CD4-positive, alpha-beta T cell treated with Interleukin-17A for 1 hour (primary cell): ENCODE data around the gene SCD.
"Not testable (repeated sequence)": the region's sequence is repeated elsewhere in the genome, so short reads cannot be mapped to it uniquely, and the experiment has no call there.

Experiments
- DNase-seq: peaks from one replicate; pipeline ENCODE4 v3.0.0-alpha.2; 2020

The SCD gene

DNA sequence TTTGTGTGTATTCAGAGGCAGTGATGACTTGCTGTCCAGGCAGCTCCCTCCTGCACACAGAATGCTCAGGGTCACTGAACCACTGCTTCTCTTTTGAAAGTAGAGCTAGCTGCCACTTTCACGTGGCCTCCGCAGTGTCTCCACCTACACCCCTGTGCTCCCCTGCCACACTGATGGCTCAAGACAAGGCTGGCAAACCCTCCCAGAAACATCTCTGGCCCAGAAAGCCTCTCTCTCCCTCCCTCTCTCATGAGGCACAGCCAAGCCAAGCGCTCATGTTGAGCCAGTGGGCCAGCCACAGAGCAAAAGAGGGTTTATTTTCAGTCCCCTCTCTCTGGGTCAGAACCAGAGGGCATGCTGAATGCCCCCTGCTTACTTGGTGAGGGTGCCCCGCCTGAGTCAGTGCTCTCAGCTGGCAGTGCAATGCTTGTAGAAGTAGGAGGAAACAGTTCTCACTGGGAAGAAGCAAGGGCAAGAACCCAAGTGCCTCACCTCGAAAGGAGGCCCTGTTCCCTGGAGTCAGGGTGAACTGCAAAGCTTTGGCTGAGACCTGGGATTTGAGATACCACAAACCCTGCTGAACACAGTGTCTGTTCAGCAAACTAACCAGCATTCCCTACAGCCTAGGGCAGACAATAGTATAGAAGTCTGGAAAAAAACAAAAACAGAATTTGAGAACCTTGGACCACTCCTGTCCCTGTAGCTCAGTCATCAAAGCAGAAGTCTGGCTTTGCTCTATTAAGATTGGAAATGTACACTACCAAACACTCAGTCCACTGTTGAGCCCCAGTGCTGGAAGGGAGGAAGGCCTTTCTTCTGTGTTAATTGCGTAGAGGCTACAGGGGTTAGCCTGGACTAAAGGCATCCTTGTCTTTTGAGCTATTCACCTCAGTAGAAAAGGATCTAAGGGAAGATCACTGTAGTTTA is 15.8 kb downstream of the SCD start:
- DNase-seq, result no peak

DNA sequence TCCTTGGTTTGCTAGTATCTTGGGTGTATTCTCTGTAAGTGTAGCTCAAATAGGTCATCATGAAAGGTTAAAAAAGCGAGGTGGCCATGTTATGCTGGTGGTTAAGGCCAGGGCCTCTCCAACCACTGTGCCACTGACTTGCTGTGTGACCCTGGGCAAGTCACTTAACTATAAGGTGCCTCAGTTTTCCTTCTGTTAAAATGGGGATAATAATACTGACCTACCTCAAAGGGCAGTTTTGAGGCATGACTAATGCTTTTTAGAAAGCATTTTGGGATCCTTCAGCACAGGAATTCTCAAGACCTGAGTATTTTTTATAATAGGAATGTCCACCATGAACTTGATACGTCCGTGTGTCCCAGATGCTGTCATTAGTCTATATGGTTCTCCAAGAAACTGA is 17.1 kb downstream of the SCD start:
- no peak for DNase-seq

DNA sequence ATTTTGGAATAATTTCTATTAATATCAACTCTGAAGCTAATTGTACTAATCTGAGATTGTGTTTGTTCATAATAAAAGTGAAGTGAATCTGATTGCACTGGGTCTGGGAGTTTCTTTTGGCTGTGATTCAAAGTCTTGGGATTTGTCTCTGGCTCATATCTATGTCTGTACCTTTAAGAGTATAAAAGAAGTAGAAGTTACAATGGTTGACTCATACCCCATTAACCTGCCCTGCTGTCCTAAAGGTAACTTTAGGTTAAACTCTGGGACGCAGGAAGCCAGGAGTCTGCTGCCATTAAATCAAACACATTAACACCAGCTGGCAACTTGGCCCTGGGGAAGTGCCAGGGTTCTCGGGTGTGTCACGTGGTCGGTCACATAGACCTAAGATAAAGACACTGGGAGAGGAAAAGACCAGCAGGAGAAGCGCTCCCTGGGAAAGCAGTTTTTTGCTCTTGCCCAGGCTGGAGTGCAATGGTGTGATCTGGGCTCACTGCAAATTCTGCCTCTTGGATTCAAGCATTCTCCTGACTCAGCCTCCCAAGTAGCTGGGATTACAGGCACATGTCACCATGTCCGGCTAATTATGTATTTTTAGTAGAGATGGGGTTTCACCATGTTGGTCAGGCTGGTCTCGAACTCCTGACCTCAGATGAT is 17.8 kb downstream of the SCD start:
- DNase-seq, result no peak

DNA sequence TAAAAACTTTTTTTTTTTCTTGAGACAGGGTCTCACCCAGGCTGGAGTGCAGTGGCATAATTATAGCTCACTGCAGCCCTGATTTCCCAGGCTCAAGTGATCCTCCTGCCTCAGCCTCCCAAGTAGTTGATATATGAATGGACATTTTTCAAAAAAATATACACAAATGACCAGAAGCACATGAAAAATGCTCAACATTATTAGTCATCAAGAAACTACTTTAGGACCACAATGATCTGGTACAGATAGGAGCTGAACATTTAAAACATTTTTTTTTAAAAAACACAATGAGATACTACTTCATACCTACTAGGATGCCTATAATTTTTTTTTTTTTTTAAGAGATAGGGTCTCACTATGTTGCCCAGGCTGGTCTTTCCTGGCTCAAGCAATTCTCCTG is 21.7 kb downstream of the SCD start:
- DNase-seq, result no peak

DNA sequence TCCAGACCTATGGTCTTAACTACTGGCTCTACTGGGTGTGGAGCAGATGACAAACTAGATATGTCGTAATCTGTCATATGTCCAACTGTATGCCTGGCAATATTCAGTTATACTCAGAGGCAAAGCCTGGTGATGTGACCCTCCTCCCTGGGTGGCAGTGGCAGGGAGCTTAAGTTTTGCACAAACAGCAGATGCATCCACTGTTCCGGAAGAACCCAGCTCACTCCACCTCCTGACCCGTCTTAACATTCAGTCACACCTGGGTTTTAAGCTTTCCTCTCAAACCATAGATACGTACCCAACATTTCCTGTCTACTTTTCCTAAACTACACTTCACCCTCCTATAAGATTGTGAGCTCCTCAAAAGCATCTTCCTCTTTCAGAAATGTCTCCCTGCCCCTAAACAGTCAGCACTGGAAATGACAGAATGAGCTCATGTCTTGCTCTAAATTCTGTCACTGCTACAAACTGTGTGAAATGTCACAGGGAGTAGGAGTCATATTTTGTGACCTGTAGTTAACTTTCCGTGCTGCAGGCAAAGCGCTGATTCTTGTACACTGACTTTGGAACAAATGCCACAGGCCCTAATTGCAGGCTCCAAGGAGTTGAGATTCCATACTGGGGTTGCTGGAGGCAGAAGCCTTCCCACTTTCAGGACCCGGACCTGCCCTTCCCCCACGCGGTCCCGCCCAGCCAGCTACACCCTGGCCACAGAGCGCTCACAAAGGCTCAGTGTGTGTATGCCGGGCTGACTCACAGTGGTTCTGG is 23.9 kb downstream of the SCD start:
- DNase-seq, result peak; percentile 65

DNA sequence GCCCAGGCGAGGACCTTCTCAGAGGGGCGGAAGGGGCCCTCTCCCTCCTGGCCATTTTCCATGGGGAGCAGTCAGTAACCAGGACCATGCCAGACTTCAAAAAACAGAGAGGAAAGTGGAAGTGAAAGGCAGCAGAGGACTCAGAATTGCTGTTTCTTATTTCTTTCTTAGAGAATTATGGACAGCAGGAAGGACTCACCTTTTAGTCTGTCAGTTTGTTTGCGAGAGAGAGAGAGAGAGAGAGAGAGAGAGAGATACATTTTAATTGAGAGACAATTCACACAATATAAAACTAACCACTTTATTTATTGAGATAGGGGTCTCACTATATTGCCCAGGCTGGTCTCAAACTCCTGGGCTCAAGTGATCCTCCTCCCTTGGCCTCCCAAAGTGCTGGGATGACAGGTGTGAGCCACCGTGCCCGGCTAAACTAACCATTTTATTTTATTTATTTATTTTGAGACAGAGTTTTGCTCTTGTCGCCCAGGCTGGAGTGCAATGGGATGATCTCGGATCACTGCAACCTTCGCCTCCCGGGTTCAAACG is 24.5 kb downstream of the SCD start:
- no peak for DNase-seq

DNA sequence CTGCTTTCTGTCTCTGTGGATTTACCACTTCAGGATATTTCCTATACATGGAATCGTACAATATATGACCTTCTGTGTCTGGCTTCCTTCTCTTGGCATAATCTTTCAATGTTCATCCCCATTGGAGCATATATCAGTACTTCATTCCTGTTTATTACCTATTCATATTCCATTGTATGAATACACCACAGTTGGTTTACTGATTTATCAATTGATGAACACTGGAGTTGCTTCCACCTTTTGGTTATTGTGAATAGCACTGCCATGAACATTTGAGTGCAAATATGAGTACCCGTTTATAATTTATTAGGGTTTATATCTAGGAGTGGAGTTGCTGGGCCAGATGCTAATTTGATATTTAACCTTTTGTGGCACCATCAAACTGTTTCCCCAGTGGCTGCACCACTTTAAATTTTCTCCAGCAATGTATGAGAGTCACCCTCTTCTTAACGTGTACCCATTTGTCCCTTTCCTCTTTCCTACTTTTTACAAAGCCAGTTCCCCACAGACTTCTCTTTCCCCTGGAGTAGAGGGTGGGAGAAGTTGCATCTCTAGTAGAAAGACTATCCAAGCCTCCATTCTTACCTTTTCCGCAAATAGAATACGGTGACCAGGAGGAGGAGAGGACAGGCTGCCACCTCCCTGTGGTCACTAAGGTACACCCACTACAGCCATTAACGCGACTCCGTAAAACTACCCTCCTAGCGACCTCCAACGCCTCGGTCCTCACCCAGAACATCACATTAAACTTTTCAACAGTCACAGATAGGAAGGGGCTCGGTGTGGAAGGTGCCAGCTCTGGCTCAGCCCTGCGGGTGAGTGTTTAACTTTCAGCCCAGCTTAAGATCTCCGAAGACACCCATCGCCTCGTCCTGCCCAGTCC is 25.6 kb downstream of the SCD start:
- no peak for DNase-seq

DNA sequence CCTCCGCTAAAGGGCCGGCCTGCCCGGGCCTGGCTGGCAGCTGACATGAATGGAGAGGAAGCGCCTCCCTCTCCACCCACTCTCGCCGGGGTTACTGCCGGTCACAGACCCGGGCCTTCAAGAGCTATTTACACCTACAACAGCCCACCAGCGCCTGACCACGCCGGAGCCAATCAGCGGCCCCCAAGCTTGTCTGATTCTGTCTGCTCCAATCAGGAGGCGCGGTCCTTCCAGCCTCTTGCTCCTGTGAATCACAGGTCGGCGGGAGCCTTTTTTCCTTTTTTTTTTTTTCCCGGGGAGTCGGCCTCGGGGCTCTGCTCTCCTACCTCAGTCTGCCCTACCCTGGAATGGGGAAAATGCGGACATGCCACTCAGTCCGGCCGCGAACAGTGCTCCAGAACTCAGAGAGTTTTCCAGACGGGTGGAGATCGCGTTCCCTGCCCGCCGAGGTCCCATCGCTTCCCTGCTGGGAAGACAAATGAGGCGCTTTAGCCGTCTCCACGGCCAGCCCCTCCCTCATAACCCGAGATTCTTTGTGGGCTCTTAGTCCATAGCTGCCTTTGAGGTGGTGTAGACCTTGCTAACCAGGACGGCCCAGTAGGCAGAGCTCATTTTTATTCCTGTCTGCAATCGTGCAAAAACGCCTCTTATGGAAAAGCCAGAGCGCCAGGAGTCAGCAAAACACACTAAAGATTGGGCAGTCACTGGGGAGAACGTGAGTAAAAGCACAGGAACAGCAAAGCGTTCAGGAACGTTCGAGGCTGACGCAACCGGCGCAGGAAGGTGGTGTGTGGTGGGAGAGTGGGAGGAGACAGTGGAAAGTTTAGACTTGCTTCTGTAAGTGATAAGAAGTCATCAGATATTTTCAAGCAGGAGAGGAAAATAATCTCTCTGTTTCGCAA is 26.5 kb downstream of the SCD start:
- peak; percentile 89 for DNase-seq

DNA sequence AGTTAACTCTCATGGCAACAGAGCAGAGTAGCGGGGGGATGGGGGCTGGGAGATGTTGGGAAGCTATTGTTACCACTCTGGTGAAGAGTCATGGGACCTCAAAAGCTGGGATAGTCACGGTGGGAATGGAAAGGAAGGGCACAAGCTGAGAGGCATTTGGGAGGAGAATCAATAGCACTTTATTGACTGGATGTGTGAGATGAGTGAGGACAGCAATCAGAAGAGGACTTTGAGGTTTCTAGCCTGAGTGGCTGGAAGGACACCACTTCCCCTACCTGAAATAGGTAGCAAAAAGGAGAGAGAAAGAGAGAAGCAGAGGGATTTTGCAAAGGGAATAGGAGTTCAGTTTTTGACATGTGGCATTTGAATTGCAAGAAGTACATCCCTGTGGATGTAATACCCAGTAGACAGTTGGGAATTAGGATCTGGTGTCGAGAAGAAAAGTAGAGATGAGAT is 27.2 kb downstream of the SCD start:
- no peak for DNase-seq

DNA sequence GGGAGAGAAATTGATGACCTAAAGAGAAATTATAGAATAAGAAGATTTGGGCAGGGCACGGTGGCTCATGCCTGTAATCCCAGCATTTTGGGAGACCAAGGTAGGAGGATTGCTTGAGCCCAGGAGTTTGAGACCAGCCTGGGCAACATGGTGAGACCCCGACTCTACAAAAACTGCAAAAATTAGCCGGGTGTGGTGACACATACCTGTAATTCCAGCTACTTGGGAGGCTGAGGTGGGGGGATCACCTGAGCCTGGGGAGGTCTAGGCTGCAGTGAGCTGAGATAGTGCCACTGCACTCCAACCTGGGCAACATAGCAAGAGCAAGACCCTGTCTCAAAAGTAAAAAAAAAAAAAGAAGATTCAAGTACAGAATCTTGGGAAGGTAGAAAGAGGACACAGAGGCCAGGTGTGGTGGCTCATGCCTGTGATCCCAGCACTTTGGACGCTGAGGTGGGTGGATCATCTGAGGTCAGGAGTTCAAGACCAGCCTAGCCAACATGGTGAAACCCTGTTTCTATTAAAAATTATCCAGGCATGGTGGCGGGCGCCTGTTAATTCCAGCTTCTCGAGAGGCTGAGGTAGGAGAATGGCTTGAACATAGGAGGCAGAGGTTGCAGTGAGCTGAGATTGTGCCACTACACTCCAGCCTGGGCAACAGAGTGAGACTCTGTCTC is 27.8 kb downstream of the SCD start:
- not testable (repeated sequence) for DNase-seq

DNA sequence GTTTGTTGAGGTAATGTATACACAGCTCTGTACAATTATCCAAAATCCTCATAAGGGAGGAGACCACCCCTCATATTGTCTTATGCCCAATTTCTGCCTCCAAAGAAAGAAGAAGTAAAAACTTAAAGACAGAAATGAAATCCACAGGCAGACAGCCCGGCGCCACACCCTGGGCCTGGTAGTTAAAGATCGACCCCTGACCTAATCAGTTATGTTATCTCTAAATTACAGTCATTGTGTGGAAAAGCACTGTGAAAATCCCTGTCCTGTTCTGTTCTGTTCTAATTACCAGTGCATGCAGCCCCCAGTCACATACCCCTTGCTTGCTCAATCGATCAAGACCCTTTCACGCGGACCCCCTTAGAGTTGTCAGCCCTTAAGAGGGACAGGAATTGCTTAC is 29.6 kb downstream of the SCD start:
- not testable (repeated sequence) for DNase-seq

DNA sequence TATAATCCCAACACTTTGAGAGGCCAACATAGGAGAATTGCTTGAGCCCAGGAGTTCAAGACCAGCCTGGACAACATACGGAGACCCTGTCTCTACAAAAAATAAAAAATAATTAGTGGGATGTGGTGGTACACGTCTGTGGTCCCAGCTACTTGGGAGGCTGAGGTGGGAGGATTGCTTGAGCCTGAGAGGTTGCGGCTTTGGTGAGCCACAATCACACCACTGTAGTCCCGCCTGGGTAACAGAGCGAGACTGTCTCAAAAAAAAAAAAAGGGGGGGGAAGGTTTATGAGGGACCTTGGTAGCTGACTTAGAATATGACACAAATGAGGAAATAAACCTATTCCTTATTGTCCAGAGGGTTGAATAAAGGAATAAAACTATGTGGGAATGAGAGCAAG is 30.8 kb downstream of the SCD start:
- DNase-seq, result no peak

DNA sequence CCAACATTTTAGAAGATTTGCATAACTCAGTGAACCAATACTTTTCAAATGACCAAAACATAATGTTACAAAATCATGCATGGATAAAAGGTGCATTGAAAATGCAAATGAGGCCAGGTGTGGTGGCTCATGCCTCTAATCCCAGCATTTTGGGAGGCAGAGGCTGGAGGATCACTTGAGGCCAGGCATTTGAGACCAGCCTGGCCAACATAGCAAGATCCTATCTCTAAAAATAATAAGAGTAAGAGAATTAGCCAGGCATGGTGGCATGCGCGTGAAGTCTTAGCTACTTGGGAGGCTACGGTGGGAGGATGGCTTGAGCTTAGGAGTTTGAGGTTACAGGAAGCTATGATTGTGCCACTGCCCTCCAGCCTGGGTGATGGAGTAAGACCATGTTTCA is 33.4 kb downstream of the SCD start:
- no peak for DNase-seq

DNA sequence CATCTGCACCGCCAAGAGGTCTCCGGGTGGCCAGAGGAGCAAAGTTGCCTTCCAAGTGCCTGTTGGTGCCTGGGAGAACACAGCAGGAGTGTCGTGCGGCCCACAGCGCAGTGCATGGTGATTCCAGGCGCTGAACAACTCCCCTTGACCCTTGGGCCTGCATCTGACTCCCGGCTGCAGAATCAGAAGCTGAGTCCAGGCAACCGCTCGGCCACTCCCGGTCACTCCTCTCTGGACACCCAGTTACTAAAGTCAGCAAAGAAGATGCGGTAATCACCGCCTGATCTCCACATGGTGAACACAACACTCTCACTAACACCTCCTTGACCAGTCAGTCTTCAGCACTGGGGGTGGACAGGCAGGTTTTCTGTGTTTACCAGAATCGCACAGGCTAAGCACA is 35.5 kb downstream of the SCD start:
- no peak for DNase-seq

DNA sequence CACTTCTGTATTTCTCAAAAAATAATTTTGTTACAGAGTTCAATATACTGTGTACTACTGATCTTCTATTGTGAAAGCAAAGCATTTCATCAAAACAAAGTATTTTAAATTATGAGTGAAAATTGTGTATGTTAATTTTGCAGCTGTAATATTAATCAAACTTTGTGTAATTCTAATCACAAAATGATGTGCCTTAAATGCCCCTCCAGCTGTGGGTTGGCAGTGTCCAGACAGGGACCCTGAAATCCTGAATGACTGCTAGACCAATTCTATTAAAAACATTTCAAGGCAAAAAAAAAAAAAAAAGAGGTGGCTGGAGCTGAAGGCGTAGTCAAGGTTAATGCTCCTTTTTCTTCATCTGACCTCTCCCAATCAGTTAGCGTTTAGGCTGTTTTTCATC is 36.2 kb downstream of the SCD start:
- no peak for DNase-seq

DNA sequence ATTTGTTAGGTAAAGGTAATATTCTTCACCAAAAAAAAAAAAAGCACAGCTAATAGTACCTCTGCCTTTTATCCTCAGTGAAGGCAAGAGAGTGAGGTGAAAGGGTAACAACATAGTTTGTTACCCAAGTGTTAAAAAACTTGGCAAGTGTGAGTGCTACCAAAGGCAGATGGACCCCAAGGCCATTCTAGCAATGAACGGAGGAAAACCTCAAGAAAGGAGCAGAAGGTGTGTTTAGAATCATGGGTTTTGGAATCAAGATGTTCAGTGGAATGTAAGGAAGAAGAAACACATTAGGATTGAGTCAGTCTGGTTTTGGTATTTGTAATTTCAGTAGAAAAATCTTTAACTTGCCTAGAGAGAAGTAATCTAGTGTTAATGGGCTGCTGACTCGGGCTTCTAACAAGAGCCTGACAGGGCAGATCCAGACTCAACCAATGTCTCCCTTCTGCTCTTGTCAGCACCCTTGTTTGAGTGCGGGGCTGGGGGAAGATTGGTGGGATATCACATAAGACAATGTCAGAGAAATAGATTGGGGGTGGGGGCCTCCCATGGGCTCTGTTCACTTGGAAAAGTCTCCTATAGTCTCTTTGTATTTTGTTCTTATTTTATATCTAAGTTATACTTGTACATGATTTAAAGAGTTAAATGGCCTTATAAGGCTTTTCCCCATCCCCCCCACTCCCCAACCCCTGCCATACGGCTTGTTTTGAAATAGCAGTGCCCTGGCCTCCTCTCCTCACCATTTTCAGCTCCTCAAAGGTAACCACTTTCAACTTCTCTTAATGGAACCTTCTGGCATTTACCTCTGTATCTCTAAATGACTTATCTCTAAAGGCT is 44.4 kb downstream of the SCD start:
- DNase-seq, result no peak

DNA sequence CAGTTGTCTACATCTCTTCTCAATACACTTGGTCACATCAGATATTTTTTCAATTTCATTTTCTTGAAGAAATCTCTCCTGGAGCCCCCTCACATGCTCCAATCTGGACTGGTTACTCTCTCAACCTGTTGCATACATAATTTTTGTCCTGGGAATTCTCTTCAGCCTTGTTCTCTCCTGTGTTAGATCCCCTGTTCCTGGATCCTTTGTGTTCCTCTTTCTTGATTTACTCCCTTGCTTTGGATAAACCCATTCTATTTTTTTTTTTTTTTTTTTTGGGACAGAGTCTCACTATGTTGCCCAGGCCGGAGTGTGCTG is 45.6 kb downstream of the SCD start:
- DNase-seq, result no peak

DNA sequence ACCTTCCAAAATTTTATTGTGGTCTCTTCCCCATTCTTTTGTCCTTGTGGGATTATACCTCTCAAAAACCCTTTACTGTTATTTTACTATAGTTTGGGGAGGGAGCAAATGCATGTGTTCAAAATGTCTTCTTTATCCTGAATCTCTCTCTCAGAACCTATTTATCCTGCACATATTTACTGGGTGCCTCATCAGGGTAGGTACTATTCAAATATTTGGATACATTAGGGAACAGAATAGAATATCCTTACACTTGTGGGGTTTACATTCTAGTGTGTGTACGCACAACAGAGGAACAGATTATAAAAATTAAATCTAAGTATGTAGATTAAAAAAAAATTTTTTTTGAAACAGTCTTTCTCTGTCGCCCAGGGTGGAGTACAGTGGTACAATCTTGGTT is 48.6 kb downstream of the SCD start:
- no peak for DNase-seq

DNA sequence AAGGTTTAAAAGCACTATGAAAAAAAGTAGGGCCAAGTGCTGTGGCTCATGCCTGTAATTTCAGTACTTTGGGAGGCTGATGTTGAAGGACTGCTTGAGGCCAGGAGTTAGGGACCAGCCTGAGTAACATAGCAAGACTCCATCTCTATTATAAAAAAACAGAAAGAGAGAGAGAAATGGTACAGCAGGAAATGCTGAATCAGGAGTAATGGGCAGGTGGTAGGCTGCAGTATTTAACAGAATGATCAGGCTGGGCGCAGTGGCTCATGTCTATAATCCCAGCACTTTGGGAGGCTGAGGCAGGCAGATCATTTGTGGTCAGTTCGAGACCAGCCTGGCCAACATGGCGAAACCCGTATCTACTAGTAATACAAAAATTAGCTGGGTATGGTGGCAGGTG is 49.6 kb downstream of the SCD start:
- DNase-seq, result no peak
